ENCODE measurements around the gene ZFYVE9.

ZFYVE9 gene

DNA sequence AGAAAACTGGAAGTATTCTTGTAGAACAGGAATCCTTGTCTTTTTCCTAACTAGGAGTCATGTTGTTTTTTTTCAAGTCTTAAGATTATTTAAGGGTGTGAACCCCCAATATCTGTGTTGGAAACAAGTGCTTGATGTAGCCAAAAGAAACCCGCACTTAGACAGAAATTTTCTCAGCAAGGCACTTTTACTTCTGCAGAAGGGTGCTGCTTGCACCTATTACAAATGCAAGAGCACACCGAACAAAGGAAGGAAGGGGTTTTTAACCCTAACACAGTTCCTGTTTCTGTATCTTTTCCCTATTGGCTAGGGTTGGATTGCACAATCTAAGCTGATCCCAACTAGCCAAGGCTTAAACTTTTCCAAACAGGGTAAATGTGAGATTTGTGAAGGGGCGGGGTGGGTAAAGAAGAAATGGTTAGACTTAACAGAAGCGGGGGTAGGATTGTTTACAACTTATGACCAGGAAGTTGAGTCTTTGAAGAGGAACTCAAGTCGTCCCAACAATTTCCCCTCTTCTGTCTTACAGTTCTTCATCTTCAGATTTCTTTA, 75.1 kb downstream of the ZFYVE9 start:
- no peak for TF ChIP-seq CTCF (conservative IDR thresholded peaks at IDR 0.05; ENCODE audit: low read depth, low read length)

GRCh38 chr1:52225174-52225573, 83.3 kb downstream of the ZFYVE9 start:
- no peak overlapping the region for H3K4me3 ChIP-seq (ENCODE audit: low read depth, low read length)
- peak; percentile 17 for DNase-seq (ENCODE audit: low read depth)
- no peak for TF ChIP-seq CTCF (conservative IDR thresholded peaks at IDR 0.05; ENCODE audit: low read depth, low read length)

More for the DNA sequence above, 75.1 kb downstream of the ZFYVE9 start:
- no peak overlapping the region for H3K4me3 ChIP-seq (ENCODE audit: low read depth, low read length)
- no peak for DNase-seq (ENCODE audit: low read depth)

GRCh38 chr1:52229494-52229893, 87.6 kb downstream of the ZFYVE9 start:
- DNase-seq (ENCODE audit: low read depth) = no peak
- no peak for TF ChIP-seq CTCF (conservative IDR thresholded peaks at IDR 0.05; ENCODE audit: low read depth, low read length)
- no peak overlapping the region for H3K4me3 ChIP-seq (ENCODE audit: low read depth, low read length)

DNA sequence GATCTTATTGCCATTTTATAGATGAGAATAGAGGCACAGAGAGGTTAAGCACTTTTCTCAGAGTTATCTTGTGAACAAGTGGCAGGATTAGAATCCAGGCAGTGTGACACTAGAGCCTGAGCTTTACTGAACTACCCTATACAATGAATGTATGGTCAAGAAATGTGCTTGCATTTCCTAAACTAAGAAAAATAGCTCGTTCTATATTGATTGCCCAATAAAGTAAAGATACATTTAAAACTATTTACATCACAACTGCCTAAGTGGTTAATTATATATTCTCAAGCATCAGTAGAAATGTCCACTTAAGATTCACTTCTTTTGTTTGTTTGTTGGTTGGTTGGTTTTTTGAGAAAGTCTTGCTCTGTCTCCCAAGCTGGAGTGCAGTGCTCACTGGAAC, 91.6 kb downstream of the ZFYVE9 start:
- DNase-seq (ENCODE audit: low read depth) = no peak
- H3K4me3 ChIP-seq (ENCODE audit: low read depth, low read length) = no peak overlapping the region
- TF ChIP-seq CTCF (conservative IDR thresholded peaks at IDR 0.05; ENCODE audit: low read depth, low read length) = no peak

DNA sequence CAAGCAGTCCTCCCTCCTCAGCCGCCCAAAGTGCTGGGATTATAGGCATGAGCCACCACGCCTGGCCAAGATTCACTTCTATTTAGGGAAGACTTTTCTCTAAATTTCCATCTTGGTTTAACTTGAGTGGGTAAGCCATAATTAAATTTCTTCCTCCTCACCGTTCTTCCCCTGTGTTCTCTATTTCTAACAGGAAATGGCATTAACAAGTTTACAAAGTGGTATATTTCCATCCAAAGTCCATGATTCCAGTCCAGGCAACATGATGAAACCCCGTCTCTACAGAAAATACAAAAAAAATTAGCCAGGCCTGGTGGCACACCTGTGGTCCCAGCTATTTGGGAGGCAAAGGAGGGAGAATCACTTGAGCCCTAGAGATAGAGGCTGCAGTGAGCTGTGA, 92.1 kb downstream of the ZFYVE9 start:
- H3K4me3 ChIP-seq (ENCODE audit: low read depth, low read length) = no peak overlapping the region
- no peak for TF ChIP-seq CTCF (conservative IDR thresholded peaks at IDR 0.05; ENCODE audit: low read depth, low read length)
- DNase-seq (ENCODE audit: low read depth) = no peak

- H3K4me3 ChIP-seq (ENCODE audit: low read depth, low read length) = no peak overlapping the region
- no peak for TF ChIP-seq CTCF (conservative IDR thresholded peaks at IDR 0.05; ENCODE audit: low read depth, low read length)
- no peak for DNase-seq (ENCODE audit: low read depth)
These were observed 92.8 kb downstream of the ZFYVE9 start for GRCh38 chr1:52234708-52235107.

DNA sequence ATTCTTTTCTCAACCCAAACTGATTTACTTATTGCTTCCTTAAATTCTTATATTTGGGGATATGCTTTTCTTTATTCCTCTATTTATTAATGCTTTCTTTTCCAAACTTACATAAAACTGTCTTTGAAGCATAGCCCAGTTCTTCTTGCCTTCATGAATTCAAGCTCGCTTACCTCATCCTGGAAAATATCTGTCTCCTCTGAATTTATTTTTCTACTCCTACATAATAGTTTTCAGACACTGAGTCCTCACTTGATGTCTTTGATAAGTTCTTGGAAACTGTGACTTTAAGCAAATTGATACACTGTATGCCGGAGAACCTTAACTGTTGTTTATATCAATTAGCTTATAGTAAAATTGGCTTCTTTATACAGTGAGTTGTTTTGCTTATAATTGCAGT, 93.8 kb downstream of the ZFYVE9 start:
- no peak for DNase-seq (ENCODE audit: low read depth)
- H3K4me3 ChIP-seq (ENCODE audit: low read depth, low read length) = no peak overlapping the region
- TF ChIP-seq CTCF (conservative IDR thresholded peaks at IDR 0.05; ENCODE audit: low read depth, low read length) = no peak
